ENCODE data around the gene CTIF. TPM values are rescaled to one million over a fixed set of nuclear protein-coding genes. Genes with fewer than 3 reads are reported as not detected.

Gene CTIF
- total and polyA plus RNA-seq, 7 experiments from 2014 or later = 1.3 to 11.2 (median 2.5) TPM; not detected in 2

- no peaks in the 10 kb centered on the region for H3K27me3 ChIP-seq (ENCODE audit: control insufficient read depth in 2 of 2, insufficient read depth in 2 of 2, low read length in 2 of 2)
- H3K4me1 Mint-ChIP-seq = no peaks in the 10 kb centered on the region
- no peaks in the 10 kb centered on the region for H3K9me3 ChIP-seq (ENCODE audit: control insufficient read depth in 2 of 3, low read length in 3 of 3)
- H3K27ac Mint-ChIP-seq = no peak overlapping the region
- CTCF ChIA-PET = no interaction called here
- no peak overlapping the region for H3K27ac ChIP-seq (ENCODE audit: low read depth, low read length)
- peaks cover 24 to 55% (median 44%) of the 10 kb centered on the region in 5 donors for H3K27me3 Mint-ChIP-seq
- no peaks in the 10 kb centered on the region for H3K36me3 ChIP-seq (ENCODE audit: control insufficient read depth in 2 of 3, insufficient read depth in 3 of 3, low read length in 3 of 3)
- no peak overlapping the region for H3K4me3 ChIP-seq (ENCODE audit: low read length)
- DNase-seq (no peak), ATAC-seq (no peak)
- no peaks in the 10 kb centered on the region for H3K4me1 ChIP-seq (ENCODE audit: control insufficient read depth in 2 of 2, insufficient read depth in 2 of 2, low read length in 2 of 2)
- no peak overlapping the region for H3K4me3 Mint-ChIP-seq
- POLR2A ChIA-PET = no interaction called here
- peaks cover 0 to 2% (median 0%) of the 10 kb centered on the region in 11 donors for H3K9me3 Mint-ChIP-seq
- H3K36me3 Mint-ChIP-seq = peaks cover 0 to 2% (median 0%) of the 10 kb centered on the region in 5 donors
- intact Hi-C loops (cut with micrococcal nuclease) = no loop called here
Observed at GRCh38 chr18:48521723-48522122, 17.1 kb upstream of the CTIF start.

DNA sequence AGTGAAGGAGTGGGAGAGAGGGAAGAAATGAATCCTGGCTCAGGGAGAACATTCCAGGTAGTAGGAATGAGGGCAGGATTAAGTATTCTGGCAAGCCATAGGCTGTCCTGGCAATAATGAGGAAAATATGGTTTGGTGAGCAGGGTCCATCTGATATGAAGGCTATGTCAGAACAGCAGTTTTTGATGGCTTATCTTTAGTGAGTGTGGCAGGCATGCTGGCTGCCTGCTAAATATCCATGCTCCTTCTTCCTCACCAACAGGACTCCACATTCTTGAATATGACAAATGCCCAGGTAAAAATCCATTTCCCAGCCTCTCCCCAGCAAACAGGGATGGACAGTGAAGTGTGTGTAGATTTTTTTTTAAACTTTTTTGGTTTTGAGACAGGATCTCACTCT is 13.2 kb upstream of the CTIF start:
- H3K4me1 ChIP-seq (ENCODE audit: control insufficient read depth in 2 of 2, insufficient read depth in 2 of 2, low read length in 2 of 2) = no peaks in the 10 kb centered on the region
- H3K27me3 Mint-ChIP-seq = peaks cover 39 to 56% (median 43%) of the 10 kb centered on the region in 5 donors
- ChIA-PET CTCF (no interaction called here), POLR2A (no interaction called here)
- no peak overlapping the region for H3K4me3 Mint-ChIP-seq
- H3K27ac Mint-ChIP-seq = no peak overlapping the region
- H3K4me1 Mint-ChIP-seq = no peaks in the 10 kb centered on the region
- ATAC-seq (no peak), DNase-seq (no peak)
- H3K36me3 ChIP-seq (ENCODE audit: control insufficient read depth in 2 of 3, insufficient read depth in 3 of 3, low read length in 3 of 3) = no peaks in the 10 kb centered on the region
- H3K4me3 ChIP-seq (ENCODE audit: low read length) = no peak overlapping the region
- H3K9me3 Mint-ChIP-seq = peaks cover 0 to 2% (median 0%) of the 10 kb centered on the region in 11 donors
- no peaks in the 10 kb centered on the region for H3K9me3 ChIP-seq (ENCODE audit: control insufficient read depth in 2 of 3, low read length in 3 of 3)
- H3K36me3 Mint-ChIP-seq = no peaks in the 10 kb centered on the region
- intact Hi-C loops (cut with micrococcal nuclease) = no loop called here
- H3K27ac ChIP-seq (ENCODE audit: low read depth, low read length) = no peak overlapping the region
- H3K27me3 ChIP-seq (ENCODE audit: control insufficient read depth in 2 of 2, insufficient read depth in 2 of 2, low read length in 2 of 2) = no peaks in the 10 kb centered on the region

- H3K27me3 ChIP-seq (ENCODE audit: control insufficient read depth in 2 of 2, insufficient read depth in 2 of 2, low read length in 2 of 2) = no peaks in the 10 kb centered on the region
- H3K27ac ChIP-seq (ENCODE audit: low read depth, low read length) = no peak overlapping the region
- CTCF ChIA-PET = interaction anchor here (1.0 kb wide), 1 partner anchor 51 kb away, joined by 5 read pairs; no protein-coding TSS in a partner anchor
- Mint-ChIP-seq H3K27me3 (peaks cover 32 to 57% (median 45%) of the 10 kb centered on the region in 5 donors), H3K9me3 (peaks cover 0 to 2% (median 0%) of the 10 kb centered on the region in 11 donors), H3K4me1 (no peaks in the 10 kb centered on the region), H3K27ac (no peak overlapping the region), H3K4me3 (no peak overlapping the region), H3K36me3 (no peaks in the 10 kb centered on the region)
- H3K4me1 ChIP-seq (ENCODE audit: control insufficient read depth in 2 of 2, insufficient read depth in 2 of 2, low read length in 2 of 2) = no peaks in the 10 kb centered on the region
- ATAC-seq = no peak
- H3K36me3 ChIP-seq (ENCODE audit: control insufficient read depth in 2 of 3, insufficient read depth in 3 of 3, low read length in 3 of 3) = no peaks in the 10 kb centered on the region
- intact Hi-C loops (cut with micrococcal nuclease) = no loop called here
- H3K4me3 ChIP-seq (ENCODE audit: low read length) = no peak overlapping the region
- H3K9me3 ChIP-seq (ENCODE audit: control insufficient read depth in 2 of 3, low read length in 3 of 3) = no peaks in the 10 kb centered on the region
- DNase-seq = no peak
- POLR2A ChIA-PET = no interaction called here
Observed at GRCh38 chr18:48527461-48527860, 11.4 kb upstream of the CTIF start.

DNA sequence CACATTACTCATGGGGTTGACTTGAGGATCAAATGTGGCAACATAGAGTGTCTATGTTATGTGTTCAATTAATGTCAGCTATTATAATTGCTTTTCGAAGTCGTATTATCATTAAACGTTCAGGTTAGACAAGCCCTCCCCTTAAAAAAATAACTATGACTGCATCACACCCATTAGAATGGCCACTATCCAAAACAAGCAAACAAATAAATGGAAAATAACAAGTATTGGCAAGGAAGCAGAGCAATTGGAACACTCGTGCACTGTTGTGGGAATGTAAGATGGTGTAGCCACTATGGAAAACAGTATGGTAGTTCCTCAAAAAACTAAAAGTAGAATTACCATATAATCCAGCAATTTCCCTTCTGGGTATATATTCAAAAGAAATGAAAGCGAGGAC is 10.0 kb upstream of the CTIF start:
- Histone ChIP-seq H3K9me3 (ENCODE audit: control insufficient read depth in 2 of 3, low read length in 3 of 3) (no peaks in the 10 kb centered on the region), H3K4me3 (ENCODE audit: low read length) (no peak overlapping the region), H3K27ac (ENCODE audit: low read depth, low read length) (no peak overlapping the region), H3K4me1 (ENCODE audit: control insufficient read depth in 2 of 2, insufficient read depth in 2 of 2, low read length in 2 of 2) (no peaks in the 10 kb centered on the region), H3K27me3 (ENCODE audit: control insufficient read depth in 2 of 2, insufficient read depth in 2 of 2, low read length in 2 of 2) (no peaks in the 10 kb centered on the region), H3K36me3 (ENCODE audit: control insufficient read depth in 2 of 3, insufficient read depth in 3 of 3, low read length in 3 of 3) (no peaks in the 10 kb centered on the region)
- CTCF ChIA-PET = no interaction called here
- DNase-seq (no peak), ATAC-seq (no peak)
- Mint-ChIP-seq H3K4me3 (no peak overlapping the region), H3K4me1 (peaks cover 0 to 7% (median 0%) of the 10 kb centered on the region in 7 donors), H3K27ac (no peak overlapping the region), H3K9me3 (peaks cover 0 to 1% (median 0%) of the 10 kb centered on the region in 11 donors), H3K36me3 (no peaks in the 10 kb centered on the region), H3K27me3 (peaks cover 24 to 51% (median 43%) of the 10 kb centered on the region in 5 donors)
- POLR2A ChIA-PET = no interaction called here
- intact Hi-C loops (cut with micrococcal nuclease) = no loop called here

DNA sequence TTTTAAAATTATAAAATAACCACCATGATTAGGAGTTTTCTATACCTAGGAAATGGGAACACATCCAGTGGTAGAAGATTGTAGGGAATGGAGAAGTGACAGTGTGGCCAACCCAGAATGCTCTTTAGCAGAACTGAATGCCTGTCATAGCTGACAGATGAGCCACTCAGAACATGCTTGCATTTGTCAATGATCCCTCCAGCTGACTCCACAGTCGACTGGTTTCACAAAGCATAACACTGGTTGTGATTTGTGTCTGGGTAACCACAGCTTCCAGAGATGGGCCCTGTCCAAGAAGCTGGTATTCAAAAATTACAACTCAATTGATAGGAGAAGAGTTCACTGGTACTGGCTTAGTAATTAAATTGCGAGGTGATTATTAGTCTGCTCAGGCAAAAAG is 9.0 kb upstream of the CTIF start:
- Histone ChIP-seq H3K36me3 (ENCODE audit: control insufficient read depth in 2 of 3, insufficient read depth in 3 of 3, low read length in 3 of 3) (no peaks in the 10 kb centered on the region), H3K27me3 (ENCODE audit: control insufficient read depth in 2 of 2, insufficient read depth in 2 of 2, low read length in 2 of 2) (no peaks in the 10 kb centered on the region), H3K9me3 (ENCODE audit: control insufficient read depth in 2 of 3, low read length in 3 of 3) (no peaks in the 10 kb centered on the region), H3K4me3 (ENCODE audit: low read length) (no peak overlapping the region), H3K27ac (ENCODE audit: low read depth, low read length) (no peak overlapping the region), H3K4me1 (ENCODE audit: control insufficient read depth in 2 of 2, insufficient read depth in 2 of 2, low read length in 2 of 2) (no peaks in the 10 kb centered on the region)
- no peak for DNase-seq
- peaks cover 0 to 10% (median 0%) of the 10 kb centered on the region in 7 donors for H3K4me1 Mint-ChIP-seq
- H3K27me3 Mint-ChIP-seq = peaks cover 24 to 45% (median 41%) of the 10 kb centered on the region in 5 donors
- ATAC-seq = no peak
- ChIA-PET CTCF (no interaction called here), POLR2A (no interaction called here)
- intact Hi-C loops (cut with micrococcal nuclease) = loop anchor here in 1 of 2 donors (10.0 kb wide), 1 partner anchor 55 kb away; no protein-coding TSS in a partner anchor
- H3K9me3 Mint-ChIP-seq = peaks cover 0 to 1% (median 0%) of the 10 kb centered on the region in 11 donors
- H3K36me3 Mint-ChIP-seq = no peaks in the 10 kb centered on the region
- H3K27ac Mint-ChIP-seq = no peak overlapping the region
- no peak overlapping the region for H3K4me3 Mint-ChIP-seq

GRCh38 chr18:48530399-48531081 is 8.3 kb upstream of the CTIF start:
- Mint-ChIP-seq H3K4me1 (peaks cover 0 to 10% (median 0%) of the 10 kb centered on the region in 7 donors), H3K36me3 (no peaks in the 10 kb centered on the region), H3K27ac (no peak overlapping the region), H3K9me3 (peaks cover 0 to 1% (median 0%) of the 10 kb centered on the region in 11 donors), H3K27me3 (peaks cover 19 to 41% (median 34%) of the 10 kb centered on the region in 5 donors), H3K4me3 (no peak overlapping the region)
- ChIA-PET POLR2A (interaction anchor here (0.6 kb wide), 1 partner anchor 306 kb away, joined by 3 read pairs; no protein-coding TSS in a partner anchor), CTCF (no interaction called here)
- H3K9me3 ChIP-seq (ENCODE audit: control insufficient read depth in 2 of 3, low read length in 3 of 3) = no peaks in the 10 kb centered on the region
- ATAC-seq = no peak
- DNase-seq = no peak
- no peaks in the 10 kb centered on the region for H3K27me3 ChIP-seq (ENCODE audit: control insufficient read depth in 2 of 2, insufficient read depth in 2 of 2, low read length in 2 of 2)
- H3K4me3 ChIP-seq (ENCODE audit: low read length) = no peak overlapping the region
- H3K27ac ChIP-seq (ENCODE audit: low read depth, low read length) = no peak overlapping the region
- intact Hi-C loops (cut with micrococcal nuclease) = loop anchor here in 1 of 2 donors (10.0 kb wide), 1 partner anchor 56 kb away; no protein-coding TSS in a partner anchor
- no peaks in the 10 kb centered on the region for H3K4me1 ChIP-seq (ENCODE audit: control insufficient read depth in 2 of 2, insufficient read depth in 2 of 2, low read length in 2 of 2)
- H3K36me3 ChIP-seq (ENCODE audit: control insufficient read depth in 2 of 3, insufficient read depth in 3 of 3, low read length in 3 of 3) = no peaks in the 10 kb centered on the region

DNA sequence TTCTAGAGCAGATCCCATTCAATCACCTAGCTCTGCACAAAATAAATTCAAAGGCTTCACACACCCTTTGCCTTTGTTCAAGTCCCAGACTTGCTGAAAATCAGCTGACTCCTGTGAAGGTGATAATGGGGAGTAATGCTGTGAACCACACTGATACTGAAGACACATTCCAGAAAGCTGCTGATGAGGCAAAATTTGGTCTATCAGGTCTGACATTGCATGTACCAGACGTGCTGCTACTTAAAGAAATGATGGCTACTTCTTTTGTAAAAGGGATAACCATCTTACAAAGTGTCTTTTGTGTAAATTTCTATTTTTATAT is 7.8 kb upstream of the CTIF start:
- peaks cover 0 to 10% (median 0%) of the 10 kb centered on the region in 7 donors for H3K4me1 Mint-ChIP-seq
- Histone ChIP-seq H3K4me1 (ENCODE audit: control insufficient read depth in 2 of 2, insufficient read depth in 2 of 2, low read length in 2 of 2) (no peaks in the 10 kb centered on the region), H3K9me3 (ENCODE audit: control insufficient read depth in 2 of 3, low read length in 3 of 3) (no peaks in the 10 kb centered on the region), H3K4me3 (ENCODE audit: low read length) (no peak overlapping the region), H3K27ac (ENCODE audit: low read depth, low read length) (no peak overlapping the region), H3K36me3 (ENCODE audit: control insufficient read depth in 2 of 3, insufficient read depth in 3 of 3, low read length in 3 of 3) (no peaks in the 10 kb centered on the region), H3K27me3 (ENCODE audit: control insufficient read depth in 2 of 2, insufficient read depth in 2 of 2, low read length in 2 of 2) (no peaks in the 10 kb centered on the region)
- no peak for DNase-seq
- H3K4me3 Mint-ChIP-seq = no peak overlapping the region
- POLR2A ChIA-PET = interaction anchor here (0.6 kb wide), 1 partner anchor 305 kb away, joined by 3 read pairs; no protein-coding TSS in a partner anchor
- intact Hi-C loops (cut with micrococcal nuclease) = loop anchor here in 1 of 2 donors (10.0 kb wide), 1 partner anchor 56 kb away; no protein-coding TSS in a partner anchor
- H3K27me3 Mint-ChIP-seq = peaks cover 19 to 38% (median 37%) of the 10 kb centered on the region in 5 donors
- CTCF ChIA-PET = no interaction called here
- ATAC-seq = no peak
- H3K27ac Mint-ChIP-seq = no peak overlapping the region
- peaks cover 0 to 1% (median 0%) of the 10 kb centered on the region in 11 donors for H3K9me3 Mint-ChIP-seq
- H3K36me3 Mint-ChIP-seq = no peaks in the 10 kb centered on the region

Data from naive thymus-derived CD4-positive, alpha-beta T cell (primary cell).